SIG-M5 (cell line): ENCODE data around the gene PLEKHG1.

Source experiments
- DNase-seq: peaks from one replicate; lab custom pipeline; 2025; lab: John Stamatoyannopoulos, UW

PLEKHG1 gene

GRCh38 chr6:150620244-150620643 lies 20.6 kb downstream of the PLEKHG1 start:
- DNase-seq, result no peak

- no peak for DNase-seq
Observed at GRCh38 chr6:150620763-150621162, 21.1 kb downstream of the PLEKHG1 start.

GRCh38 chr6:150622476-150622875 lies 22.8 kb downstream of the PLEKHG1 start:
- no peak for DNase-seq

- no peak for DNase-seq
Observed at GRCh38 chr6:150622941-150623874, 23.5 kb downstream of the PLEKHG1 start.

- no peak for DNase-seq
Observed at GRCh38 chr6:150624191-150624590, 24.5 kb downstream of the PLEKHG1 start.

GRCh38 chr6:150625927-150626326 lies 26.2 kb downstream of the PLEKHG1 start:
- no peak for DNase-seq

GRCh38 chr6:150627154-150627553 lies 27.5 kb downstream of the PLEKHG1 start:
- DNase-seq, result no peak

- DNase-seq, result no peak
Observed at GRCh38 chr6:150627585-150628025, 27.9 kb downstream of the PLEKHG1 start.

GRCh38 chr6:150628908-150629307 lies 29.2 kb downstream of the PLEKHG1 start:
- no peak for DNase-seq

- no peak for DNase-seq
Observed at GRCh38 chr6:150631283-150631983, 31.7 kb downstream of the PLEKHG1 start.

GRCh38 chr6:150631984-150632642 lies 32.4 kb downstream of the PLEKHG1 start:
- DNase-seq, result no peak

GRCh38 chr6:150632785-150633485 lies 33.2 kb downstream of the PLEKHG1 start:
- DNase-seq, result no peak

- no peak for DNase-seq
Observed at GRCh38 chr6:150633486-150633834, 33.8 kb downstream of the PLEKHG1 start.

GRCh38 chr6:150634176-150634963 lies 34.7 kb downstream of the PLEKHG1 start:
- no peak for DNase-seq

- DNase-seq, result no peak
Observed at GRCh38 chr6:150634964-150635292, 35.2 kb downstream of the PLEKHG1 start.

- DNase-seq, result no peak
Observed at GRCh38 chr6:150635906-150636514, 36.3 kb downstream of the PLEKHG1 start.

- DNase-seq, result no peak
Observed at GRCh38 chr6:150636808-150637207, 37.1 kb downstream of the PLEKHG1 start.

GRCh38 chr6:150637266-150637665 lies 37.6 kb downstream of the PLEKHG1 start:
- DNase-seq, result no peak

- no peak for DNase-seq
Observed at GRCh38 chr6:150638267-150638666, 38.6 kb downstream of the PLEKHG1 start.

GRCh38 chr6:150638765-150639164 lies 39.1 kb downstream of the PLEKHG1 start:
- no peak for DNase-seq

- no peak for DNase-seq
Observed at GRCh38 chr6:150639823-150640331, 40.2 kb downstream of the PLEKHG1 start.
